CD14-positive monocyte (primary cell): ENCODE measurements around the gene ERGIC1. TPM values are rescaled to one million over a fixed set of nuclear protein-coding genes. Genes with fewer than 3 reads are reported as not detected.

Experiments used
- DNase-seq, 3 donors: peaks; one replicate each; pipeline ENCODE4 v3.0.0-alpha.2; 2011 to 2022
- H2AFZ ChIP-seq: 2 replicates; pipeline ENCODE4 v1.6.0; 2012; ENCODE audit warnings: mild to moderate bottlenecking, low read depth, low read length, inconsistent platforms; ENCODE audit not compliant: insufficient read depth, poor library complexity, severe bottlenecking
- H3K27ac ChIP-seq, 2 donors: 1 replicate in 1 of 2; 2 replicates in 1 of 2; pipeline ENCODE4 v1.5.1; 2012 to 2013; ENCODE audit warnings: low read length in 2 of 2, control low read depth in 1 of 2, inconsistent platforms in 1 of 2, low read depth in 1 of 2, mild to moderate bottlenecking in 1 of 2
- H3K27me3 ChIP-seq, 2 donors: one replicate each; pipeline versions ENCODE4 v1.6.0 to v1.6.1; 2011 to 2013; ENCODE audit warnings: low read length in 2 of 2; ENCODE audit not compliant: control insufficient read depth in 2 of 2, insufficient read depth in 2 of 2
- H3K36me3 ChIP-seq, 2 donors: replicated peaks in 1 of 2; 1 replicate in 1 of 2; 2 replicates in 1 of 2; pipeline versions ENCODE4 v1.5.1 to v1.6.1; 2012 to 2013; ENCODE audit warnings: low read length in 2 of 2, control low read depth in 1 of 2, inconsistent platforms in 1 of 2, mild to moderate bottlenecking in 1 of 2; ENCODE audit not compliant: insufficient read depth in 2 of 2, control insufficient read depth in 1 of 2
- H3K4me1 ChIP-seq, 2 donors: 1 replicate in 1 of 2; 2 replicates in 1 of 2; pipeline versions ENCODE4 v1.5.1 to v1.6.1; 2012 to 2013; ENCODE audit warnings: low read length in 2 of 2, control low read depth in 1 of 2, inconsistent platforms in 1 of 2, mild to moderate bottlenecking in 1 of 2, moderate library complexity in 1 of 2; ENCODE audit not compliant: insufficient read depth in 2 of 2, control insufficient read depth in 1 of 2
- H3K4me2 ChIP-seq: replicated peaks from 2 replicates; pipeline ENCODE3; 2012; ENCODE audit warnings: low read length, moderate library complexity, mild to moderate bottlenecking; ENCODE audit not compliant: poor library complexity, severe bottlenecking; ENCODE audit errors: extremely low read depth
- H3K4me3 ChIP-seq, 3 experiments: fragments of 200-600 bp in 1 of 3; sonication (generic) in 1 of 3; replicated peaks in 1 of 3; 1 replicate in 2 of 3; 2 replicates in 1 of 3; pipeline ENCODE4 v1.5.1; 2011 to 2013; ENCODE audit warnings: low read length in 3 of 3, mild to moderate bottlenecking in 3 of 3, control low read depth in 2 of 3, low read depth in 2 of 3, inconsistent platforms in 1 of 3, moderate library complexity in 1 of 3
- H3K79me2 ChIP-seq: 2 replicates; pipeline ENCODE4 v1.6.0; 2012; ENCODE audit warnings: mild to moderate bottlenecking, control low read depth, inconsistent platforms, low read length, moderate library complexity; ENCODE audit not compliant: insufficient read depth
- H3K9ac ChIP-seq: 2 replicates; pipeline ENCODE4 v1.6.0; 2017; ENCODE audit warnings: low read length, mild to moderate bottlenecking; ENCODE audit not compliant: insufficient read depth, poor library complexity, severe bottlenecking
- H3K9me3 ChIP-seq, 2 donors: replicated peaks in 1 of 2; 1 replicate in 1 of 2; 2 replicates in 1 of 2; pipeline versions ENCODE4 v1.5.1 to v1.6.1; 2012 to 2013; ENCODE audit warnings: low read length in 2 of 2, control low read depth in 1 of 2; ENCODE audit not compliant: control insufficient read depth in 1 of 2, insufficient read depth in 1 of 2
- H4K20me1 ChIP-seq: 2 replicates; pipeline ENCODE4 v1.6.0; 2012; ENCODE audit warnings: mild to moderate bottlenecking, low read length, control low read depth, moderate library complexity; ENCODE audit not compliant: insufficient read depth
- H3K27ac Mint-ChIP-seq, 7 donors: one replicate each; pipeline ENCODE4 v1.8.0; 2020; ENCODE audit warnings: mild to moderate bottlenecking in 7 of 7, mixed read lengths in 7 of 7, moderate library complexity in 6 of 7, inconsistent platforms in 2 of 7
- H3K27me3 Mint-ChIP-seq, 3 donors: one replicate each; pipeline ENCODE4 v1.8.0; 2021 to 2022; ENCODE audit warnings: low read depth in 3 of 3, mild to moderate bottlenecking in 3 of 3, mixed read lengths in 3 of 3, moderate library complexity in 3 of 3, inconsistent platforms in 1 of 3
- H3K36me3 Mint-ChIP-seq, 2 donors: one replicate each; pipeline ENCODE4 v1.8.0; 2020; ENCODE audit warnings: mixed read lengths in 2 of 2, inconsistent platforms in 1 of 2, mild to moderate bottlenecking in 1 of 2
- H3K4me1 Mint-ChIP-seq: one replicate; pipeline ENCODE4 v1.8.0; 2020; ENCODE audit warnings: mild to moderate bottlenecking, mixed read lengths
- H3K4me3 Mint-ChIP-seq, 2 donors: one replicate each; pipeline ENCODE4 v1.8.0; 2020; ENCODE audit warnings: mild to moderate bottlenecking in 2 of 2, mixed read lengths in 2 of 2, moderate library complexity in 1 of 2
- H3K9me3 Mint-ChIP-seq, 7 donors: one replicate each; pipeline ENCODE4 v1.8.0; 2020 to 2022; ENCODE audit warnings: mixed read lengths in 7 of 7, mild to moderate bottlenecking in 6 of 7, moderate library complexity in 6 of 7, inconsistent platforms in 2 of 7
- CTCF ChIP-seq: fragments of 200-600 bp; IDR thresholded peaks from one replicate; pipeline ENCODE4 v1.8.0; 2022; ENCODE audit warnings: antibody characterized with exemption, mild to moderate bottlenecking
- whole genome bisulfite sequencing: methylation state at CpG from one replicate; pipeline ENCODE4 v1.1.5; 2013; ENCODE audit warnings: missing lambda C conversion rate; ENCODE audit not compliant: insufficient coverage; 5-methylcytosine and 5-hydroxymethylcytosine counted together
- intact Hi-C, 2 donors: fragments of 100-400 bp; cut with micrococcal nuclease; formaldehyde crosslinking; loops; one replicate each; pipeline versions ENCODE4 v1.15.0 to v1.15.1; 2023
- polyA plus RNA-seq, 3 donors: library from polyadenylated mRNA; depleted of rRNA in 1 of 3; unstranded in 2 of 3; stranded (reverse) in 1 of 3; fragments of 300-500 nt in 2 of 3; fragments of >200 nt in 1 of 3; fragmentation: Illumina TruSeq in 2 of 3; gene quantifications; 1 replicate in 2 of 3; 2 replicates in 1 of 3; pipeline ENCODE4 v1.2.3, GENCODE V29; 2012 to 2021

ERGIC1 gene
- polyA plus RNA-seq, 3 donors = 28.3 to 76.2 (median 34.1) TPM

GRCh38 chr5:172901012-172901780, 67.1 kb downstream of the ERGIC1 start:
- Mint-ChIP-seq H3K4me1 (peaks cover 8% of the 10 kb centered on the region), H3K27ac (peak overlapping the region in 4 of 7 donors; percentile 27 to 54 (median 37)), H3K4me3 (no peak overlapping the region), H3K27me3 (peaks cover 0 to 1% (median 0%) of the 10 kb centered on the region in 3 donors), H3K9me3 (no peaks in the 10 kb centered on the region), H3K36me3 (peaks cover 47 to 61% of the 10 kb centered on the region in 2 donors)
- Histone ChIP-seq H3K9ac (no peak overlapping the region), H3K9me3 (no peaks in the 10 kb centered on the region), H3K4me1 (peaks cover 0 to 22% of the 10 kb centered on the region in 2 donors), H3K27me3 (no peaks in the 10 kb centered on the region), H3K27ac (no peak overlapping the region), H3K79me2 (no peaks in the 10 kb centered on the region), H3K4me3 (no peak overlapping the region), H3K4me2 (no peak overlapping the region), H3K36me3 (peaks cover 16 to 31% of the 10 kb centered on the region in 2 donors), H2AFZ (no peak overlapping the region), H4K20me1 (no peaks in the 10 kb centered on the region)
- WGBS = 82% methylated on average over 5 of the region's 10 CpGs
- intact Hi-C loops = no loop called here
- DNase-seq = peak in 1 of 3 donors; percentile 22
- TF ChIP-seq CTCF = no peak

- WGBS = 98% methylated on average over 7 of the region's 9 CpGs
- H2AFZ ChIP-seq = no peak overlapping the region
- Mint-ChIP-seq H3K4me3 (no peak overlapping the region), H3K9me3 (no peaks in the 10 kb centered on the region), H3K36me3 (peaks cover 42 to 58% of the 10 kb centered on the region in 2 donors), H3K27me3 (peaks cover 0 to 1% (median 0%) of the 10 kb centered on the region in 3 donors), H3K27ac (peak overlapping the region in 4 of 7 donors; percentile 16 to 50 (median 34)), H3K4me1 (peaks cover 8% of the 10 kb centered on the region)
- H3K4me3 ChIP-seq = no peak overlapping the region
- intact Hi-C loops = no loop called here
- no peaks in the 10 kb centered on the region for H4K20me1 ChIP-seq
- H3K4me1 ChIP-seq = peaks cover 0 to 15% of the 10 kb centered on the region in 2 donors
- H3K36me3 ChIP-seq = peaks cover 13 to 31% of the 10 kb centered on the region in 2 donors
- H3K27ac ChIP-seq = peak overlapping the region in 1 of 2 donors; percentile 23
- no peaks in the 10 kb centered on the region for H3K27me3 ChIP-seq
- no peaks in the 10 kb centered on the region for H3K9me3 ChIP-seq
- no peaks in the 10 kb centered on the region for H3K79me2 ChIP-seq
- DNase-seq = no peak
- no peak for TF ChIP-seq CTCF
- no peak overlapping the region for H3K4me2 ChIP-seq
- no peak overlapping the region for H3K9ac ChIP-seq
Observed at GRCh38 chr5:172901788-172902496, 67.9 kb downstream of the ERGIC1 start.
